H9 (cell line): Measurements from ENCODE around the gene DTX4. TPM values are rescaled to one million over a fixed set of nuclear protein-coding genes. Genes with fewer than 3 reads are reported as not detected.

Experiments used
- DNase-seq: peaks from one replicate; pipeline ENCODE4 v3.0.0-alpha.2; 2017
- H2AFZ ChIP-seq: one replicate; pipeline ENCODE4 v1.6.1; 2013; ENCODE audit warnings: mild to moderate bottlenecking, low read length, control low read depth, moderate library complexity
- H2AK5ac ChIP-seq: 2 replicates; pipeline ENCODE4 v1.6.1; 2013; ENCODE audit warnings: low read length, control low read depth, mixed read lengths; ENCODE audit not compliant: insufficient read length
- H2BK120ac ChIP-seq: one replicate; pipeline ENCODE4 v1.6.1; 2013; ENCODE audit warnings: low read depth, mild to moderate bottlenecking, low read length, control low read depth, inconsistent platforms; ENCODE audit not compliant: poor library complexity, severe bottlenecking
- H2BK12ac ChIP-seq: 2 replicates; pipeline ENCODE4 v1.6.1; 2013; ENCODE audit warnings: low read length, control low read depth, mixed read lengths, low read depth; ENCODE audit not compliant: insufficient read length
- H2BK15ac ChIP-seq: 2 replicates; pipeline ENCODE4 v1.6.1; 2013; ENCODE audit warnings: low read depth, low read length, control low read depth
- H2BK20ac ChIP-seq: one replicate; pipeline ENCODE4 v1.6.1; 2013; ENCODE audit warnings: low read depth, mild to moderate bottlenecking, low read length, control low read depth, inconsistent platforms; ENCODE audit not compliant: poor library complexity, severe bottlenecking
- H2BK5ac ChIP-seq: 2 replicates; pipeline ENCODE4 v1.6.1; 2013; ENCODE audit warnings: low read length, control low read depth, mixed read lengths; ENCODE audit not compliant: insufficient read length
- H3K14ac ChIP-seq: 2 replicates; pipeline ENCODE4 v1.6.1; 2013; ENCODE audit warnings: low read length, control low read depth; ENCODE audit not compliant: insufficient read depth
- H3K18ac ChIP-seq: 2 replicates; pipeline ENCODE4 v1.6.1; 2013; ENCODE audit warnings: low read depth, mild to moderate bottlenecking, mixed read lengths, low read length, control low read depth; ENCODE audit not compliant: insufficient read length
- H3K23ac ChIP-seq: 2 replicates; pipeline ENCODE4 v1.6.1; 2013; ENCODE audit warnings: low read length, control low read depth, mixed read lengths, low read depth; ENCODE audit not compliant: insufficient read length
- H3K23me2 ChIP-seq: 2 replicates; pipeline ENCODE4 v1.6.1; 2013; ENCODE audit warnings: low read depth, mild to moderate bottlenecking, mixed read lengths, low read length, control low read depth; ENCODE audit not compliant: insufficient read length, poor library complexity, severe bottlenecking
- H3K27ac ChIP-seq: 2 replicates; pipeline ENCODE4 v1.5.1; 2013; ENCODE audit warnings: low read length, control low read depth, mixed read lengths, low read depth; ENCODE audit not compliant: insufficient read length
- H3K27me3 ChIP-seq: 2 replicates; pipeline ENCODE4 v1.6.1; 2013; ENCODE audit warnings: low read length, control low read depth, inconsistent platforms; ENCODE audit not compliant: insufficient read depth
- H3K4ac ChIP-seq: 2 replicates; pipeline ENCODE4 v1.6.1; 2013; ENCODE audit warnings: low read depth, mild to moderate bottlenecking, control low read depth, inconsistent platforms, low read length, moderate library complexity
- H3K4me1 ChIP-seq: 2 replicates; pipeline ENCODE4 v1.6.1; 2013; ENCODE audit warnings: low read length, control low read depth, inconsistent platforms; ENCODE audit not compliant: insufficient read depth
- H3K4me2 ChIP-seq: 2 replicates; pipeline ENCODE4 v1.6.1; 2013; ENCODE audit warnings: low read length, control low read depth, mixed read lengths; ENCODE audit not compliant: insufficient read length, insufficient read depth
- H3K56ac ChIP-seq: 2 replicates; pipeline ENCODE4 v1.6.1; 2013; ENCODE audit warnings: low read depth, mild to moderate bottlenecking, mixed read lengths, low read length, control low read depth; ENCODE audit not compliant: insufficient read length
- H3K79me1 ChIP-seq: 2 replicates; pipeline ENCODE4 v1.6.1; 2013; ENCODE audit warnings: low read depth, mild to moderate bottlenecking, moderate library complexity, low read length, control low read depth, inconsistent platforms; ENCODE audit not compliant: insufficient read depth, poor library complexity, severe bottlenecking
- H3K79me2 ChIP-seq: 2 replicates; pipeline ENCODE4 v1.6.1; 2013; ENCODE audit warnings: low read length, control low read depth, inconsistent platforms; ENCODE audit not compliant: insufficient read depth
- H3K9ac ChIP-seq: 2 replicates; pipeline ENCODE4 v1.6.1; 2013; ENCODE audit warnings: low read length, control low read depth, mixed read lengths; ENCODE audit not compliant: insufficient read length; ENCODE audit errors: extremely low read depth
- H3K9me3 ChIP-seq: one replicate; pipeline ENCODE4 v1.6.1; 2013; ENCODE audit warnings: low read depth, low read length, inconsistent platforms; ENCODE audit not compliant: control insufficient read depth
- H3T11ph ChIP-seq: one replicate; pipeline ENCODE4 v1.6.1; 2013; ENCODE audit warnings: mild to moderate bottlenecking, low read length, control low read depth, inconsistent platforms
- H4K20me1 ChIP-seq: one replicate; pipeline ENCODE4 v1.6.1; 2013; ENCODE audit not compliant: control insufficient read depth, insufficient read length, insufficient read depth
- H4K5ac ChIP-seq: 2 replicates; pipeline ENCODE4 v1.6.1; 2013; ENCODE audit warnings: low read depth, mild to moderate bottlenecking, mixed read lengths, low read length, control low read depth; ENCODE audit not compliant: insufficient read length
- H4K8ac ChIP-seq: replicated peaks from 2 replicates; pipeline ENCODE4 v1.6.1; 2013; ENCODE audit warnings: low read length, control low read depth, mixed read lengths, low read depth; ENCODE audit not compliant: insufficient read length
- H4K91ac ChIP-seq: 2 replicates; pipeline ENCODE4 v1.6.1; 2013; ENCODE audit warnings: low read depth, mild to moderate bottlenecking, moderate library complexity, mixed read lengths, low read length, control low read depth; ENCODE audit not compliant: insufficient read length
- H3K27ac Mint-ChIP-seq, 3 experiments: 2 replicates in 2 of 3; 3 replicates in 1 of 3; pipeline ENCODE4 v1.8.0; 2020 to 2021; ENCODE audit warnings: mixed read lengths in 3 of 3, mild to moderate bottlenecking in 1 of 3, moderate library complexity in 1 of 3
- H3K27me3 Mint-ChIP-seq: 2 replicates; pipeline ENCODE4 v1.8.0; 2021; ENCODE audit warnings: low read depth, mild to moderate bottlenecking, moderate library complexity, mixed read lengths
- H3K36me3 Mint-ChIP-seq, 3 experiments: 2 replicates in 2 of 3; 3 replicates in 1 of 3; pipeline ENCODE4 v1.8.0; 2020 to 2021; ENCODE audit warnings: low read depth in 3 of 3, mixed read lengths in 3 of 3; ENCODE audit not compliant: insufficient read depth in 1 of 3
- H3K4me1 Mint-ChIP-seq, 2 experiments: 2 replicates each; pipeline ENCODE4 v1.8.0; 2020; ENCODE audit warnings: mixed read lengths in 2 of 2
- H3K4me3 Mint-ChIP-seq, 2 experiments: 2 replicates in 1 of 2; 3 replicates in 1 of 2; pipeline ENCODE4 v1.8.0; 2020 to 2021; ENCODE audit warnings: mild to moderate bottlenecking in 2 of 2, mixed read lengths in 2 of 2, moderate library complexity in 1 of 2
- H3K9me3 Mint-ChIP-seq, 2 experiments: 2 replicates in 1 of 2; 3 replicates in 1 of 2; pipeline ENCODE4 v1.8.0; 2020; ENCODE audit warnings: mild to moderate bottlenecking in 2 of 2, mixed read lengths in 2 of 2, moderate library complexity in 1 of 2
- CTCF ChIP-seq: fragments of 200-600 bp; sonication (generic); conservative IDR thresholded peaks from 3 replicates; pipeline ENCODE4 v1.8.0; 2021; ENCODE audit warnings: antibody characterized with exemption, mild to moderate bottlenecking
- WGBS: extraction: QIAGEN DNeasy Blood & Tissue Kit; methylation state at CpG from one replicate; pipeline ENCODE4 v1.1.7; 2013; ENCODE audit warnings: missing lambda C conversion rate, low lambda C conversion rate, mixed read lengths; ENCODE audit not compliant: insufficient read length; ENCODE audit errors: extremely low coverage; 5-methylcytosine and 5-hydroxymethylcytosine counted together
- total RNA-seq: library from RNA; stranded (reverse); gene quantifications from 2 replicates; pipeline ENCODE4 v1.2.1, GENCODE V29; 2021

DTX4 gene
- total RNA-seq, 1 experiment from 2014 or later: 13.0 TPM

DNA sequence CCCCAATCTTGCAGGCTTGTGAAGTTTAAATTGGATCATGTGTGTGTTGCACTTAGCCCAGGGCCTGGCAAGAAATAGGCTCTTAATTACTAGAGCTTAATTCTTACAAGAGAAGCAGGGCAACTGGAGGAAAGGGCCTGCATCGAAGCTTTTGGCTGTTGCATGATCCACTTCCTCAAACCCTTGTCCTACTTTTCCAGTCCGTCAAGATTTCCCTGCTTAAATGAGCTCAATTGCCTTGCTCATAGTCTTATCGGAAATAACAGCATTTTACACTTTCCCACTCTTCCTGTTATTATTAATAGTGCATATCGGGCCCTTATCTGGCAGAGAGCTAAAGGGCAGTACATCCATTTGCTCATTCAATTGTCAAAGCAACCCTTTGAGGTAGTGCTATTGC, 18.1 kb downstream of the DTX4 start:
- peaks cover 9 to 11% of the 10 kb centered on the region in 2 experiments; a peak in 3 of 4 replicates for H3K4me1 Mint-ChIP-seq
- H3K56ac ChIP-seq: no peak overlapping the region
- H3K27ac ChIP-seq: no peak overlapping the region
- no peaks in the 10 kb centered on the region for H4K20me1 ChIP-seq
- no peak overlapping the region for H4K91ac ChIP-seq
- no CpG with 5 or more reads among the region's 4 CpGs for WGBS
- H3K9ac ChIP-seq: no peak overlapping the region
- H4K5ac ChIP-seq: no peak overlapping the region
- DNase-seq: no peak
- no peak overlapping the region for H4K8ac ChIP-seq
- no peak overlapping the region for H2AFZ ChIP-seq
- H3K36me3 Mint-ChIP-seq: peaks cover 20 to 62% (median 39%) of the 10 kb centered on the region in 3 experiments; a peak in 6 of 7 replicates
- H3K9me3 Mint-ChIP-seq: no peaks in the 10 kb centered on the region
- no peak for TF ChIP-seq CTCF
- no peak overlapping the region for H3K23ac ChIP-seq
- no peaks in the 10 kb centered on the region for H3K27me3 ChIP-seq
- H3K14ac ChIP-seq: no peak overlapping the region
- H3K9me3 ChIP-seq: no peaks in the 10 kb centered on the region
- no peak overlapping the region for H2BK15ac ChIP-seq
- no peak overlapping the region for H3T11ph ChIP-seq
- no peak overlapping the region for H2AK5ac ChIP-seq
- H3K27me3 Mint-ChIP-seq: no peaks in the 10 kb centered on the region; the same call in 1 of the 2 replicates
- H3K27ac Mint-ChIP-seq: no peak overlapping the region
- no peak overlapping the region for H3K18ac ChIP-seq
- H2BK12ac ChIP-seq: no peak overlapping the region
- H3K4me2 ChIP-seq: no peak overlapping the region
- no peaks in the 10 kb centered on the region; the same call in 1 of the 2 replicates for H3K4me1 ChIP-seq
- no peak overlapping the region for H2BK5ac ChIP-seq
- H2BK120ac ChIP-seq: no peak overlapping the region
- no peaks in the 10 kb centered on the region for H3K79me2 ChIP-seq
- peaks cover 3% of the 10 kb centered on the region for H3K79me1 ChIP-seq
- no peaks in the 10 kb centered on the region for H3K23me2 ChIP-seq
- no peak overlapping the region for H2BK20ac ChIP-seq
- no peak overlapping the region for H3K4ac ChIP-seq
- no peak overlapping the region for H3K4me3 Mint-ChIP-seq
